CD4-positive, alpha-beta T cell treated with Interleukin-2 at 100 ng/mL for 4 hours (primary cell): ENCODE results near the gene THSD7A.
"Not testable (repeated sequence)": the region's sequence is repeated elsewhere in the genome, so short reads cannot be mapped to it uniquely, and the experiment has no call there.

Source experiments
- DNase-seq: peaks from one replicate; pipeline ENCODE4 v3.0.0-alpha.2; 2020; ENCODE audit warnings: low spot score

The THSD7A gene

DNA sequence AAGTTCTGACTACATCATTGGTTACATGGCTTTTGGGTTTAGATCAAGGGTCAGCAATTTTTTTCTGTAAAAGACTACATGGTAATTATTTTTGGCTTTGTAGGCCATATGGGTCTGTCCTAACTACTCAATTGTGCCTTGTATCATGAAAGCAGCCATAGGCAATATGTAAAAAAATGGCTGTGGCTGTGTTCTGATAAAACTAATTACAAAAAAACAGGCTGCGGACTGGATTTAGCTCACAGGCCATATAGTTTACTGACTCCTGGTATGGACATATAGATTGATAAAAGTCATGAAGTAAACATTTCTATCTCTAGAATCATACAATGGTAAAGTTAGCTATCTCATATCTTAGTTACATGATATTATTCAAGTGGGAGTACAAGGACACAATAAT lies 375.4 kb downstream of the THSD7A start:
- no peak for DNase-seq

- no peak for DNase-seq
Measured at GRCh38 chr7:11452476-11452875, 379.5 kb downstream of the THSD7A start.

- no peak for DNase-seq
Measured at GRCh38 chr7:11450281-11450680, 381.7 kb downstream of the THSD7A start.

GRCh38 chr7:11449316-11449715 lies 382.7 kb downstream of the THSD7A start:
- no peak for DNase-seq

GRCh38 chr7:11448323-11448722 lies 383.7 kb downstream of the THSD7A start:
- DNase-seq: no peak

- no peak for DNase-seq
Measured at GRCh38 chr7:11447106-11447505, 384.9 kb downstream of the THSD7A start.

- not testable (repeated sequence) for DNase-seq
Measured at GRCh38 chr7:11443934-11444333, 388.1 kb downstream of the THSD7A start.

- DNase-seq: no peak
Measured at GRCh38 chr7:11437994-11438393, 394.0 kb downstream of the THSD7A start.

DNA sequence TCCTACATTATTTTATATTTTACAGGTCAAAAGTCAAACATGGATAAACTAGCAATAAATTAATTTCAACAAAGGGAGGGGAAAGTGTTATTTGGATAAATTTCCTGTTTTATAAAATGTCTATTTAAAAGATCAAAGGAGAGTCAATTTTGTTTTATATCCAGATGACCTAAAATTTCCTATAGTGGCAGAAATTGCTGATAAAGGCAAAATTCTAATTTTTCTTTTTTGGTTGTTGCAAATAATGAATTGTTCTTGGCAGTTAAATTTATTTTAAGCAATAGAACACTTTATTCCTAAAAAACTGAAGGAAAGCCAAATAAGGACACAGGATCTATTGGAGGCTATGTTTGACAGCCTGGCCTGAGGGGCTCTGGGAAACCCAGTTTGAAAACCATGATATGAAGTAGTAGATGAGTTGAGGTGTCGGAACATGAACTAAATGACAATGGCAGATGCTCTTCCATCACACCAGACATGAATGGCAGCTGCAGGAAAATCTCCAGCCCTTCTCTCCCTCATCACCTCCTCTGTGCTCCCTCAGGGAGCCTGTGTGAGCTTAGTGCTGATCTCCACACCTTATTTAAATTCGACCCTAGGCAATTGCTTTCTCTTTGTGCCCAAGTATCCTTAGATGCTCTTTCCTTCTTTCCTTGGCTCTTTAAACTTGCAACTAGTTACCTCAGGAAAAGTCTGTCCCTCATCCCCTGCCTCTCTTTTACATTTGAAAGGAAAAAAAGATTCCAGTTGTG lies 395.0 kb downstream of the THSD7A start:
- no peak for DNase-seq

- DNase-seq: no peak
Measured at GRCh38 chr7:11436316-11436715, 395.7 kb downstream of the THSD7A start.

DNA sequence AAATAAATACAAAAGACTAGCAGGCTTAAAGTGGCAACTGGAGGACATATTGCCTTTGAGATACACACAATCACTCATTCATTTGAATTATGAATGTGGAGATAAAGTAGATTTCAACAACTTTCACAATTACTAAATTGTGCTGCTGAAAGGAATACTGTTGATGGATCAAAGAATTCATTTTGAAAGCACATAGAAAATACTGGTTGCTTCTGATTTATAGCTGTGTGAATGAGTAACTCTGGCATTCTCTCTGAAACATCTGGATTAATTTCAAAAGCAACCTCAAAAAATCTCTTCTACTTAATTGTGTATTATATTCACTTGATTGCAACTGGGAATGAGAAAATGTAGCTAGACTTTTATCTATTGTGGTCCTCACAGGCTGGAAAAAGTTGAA lies 397.6 kb downstream of the THSD7A start:
- DNase-seq: no peak

- no peak for DNase-seq
Measured at GRCh38 chr7:11430841-11431240, 401.2 kb downstream of the THSD7A start.

DNA sequence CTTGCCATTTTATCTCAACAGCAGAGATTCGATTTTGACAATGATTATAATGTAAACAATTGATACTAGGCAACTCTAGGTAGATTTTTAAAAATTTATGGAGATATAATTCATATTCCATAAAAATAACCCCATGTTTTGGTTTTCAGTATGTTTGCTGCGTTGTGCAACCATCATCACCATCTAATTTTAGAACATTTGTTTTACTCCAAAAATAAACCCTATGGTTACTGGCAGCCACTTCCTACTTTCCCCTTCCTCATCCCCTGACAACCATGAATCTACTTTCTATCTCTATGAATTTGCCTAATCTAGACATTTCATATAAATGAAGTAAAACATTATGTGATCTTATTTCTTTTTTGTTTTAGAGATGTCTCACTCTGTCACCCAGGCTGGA lies 401.9 kb downstream of the THSD7A start:
- no peak for DNase-seq

GRCh38 chr7:11428877-11429581 lies 403.0 kb downstream of the THSD7A start:
- DNase-seq: no peak

DNA sequence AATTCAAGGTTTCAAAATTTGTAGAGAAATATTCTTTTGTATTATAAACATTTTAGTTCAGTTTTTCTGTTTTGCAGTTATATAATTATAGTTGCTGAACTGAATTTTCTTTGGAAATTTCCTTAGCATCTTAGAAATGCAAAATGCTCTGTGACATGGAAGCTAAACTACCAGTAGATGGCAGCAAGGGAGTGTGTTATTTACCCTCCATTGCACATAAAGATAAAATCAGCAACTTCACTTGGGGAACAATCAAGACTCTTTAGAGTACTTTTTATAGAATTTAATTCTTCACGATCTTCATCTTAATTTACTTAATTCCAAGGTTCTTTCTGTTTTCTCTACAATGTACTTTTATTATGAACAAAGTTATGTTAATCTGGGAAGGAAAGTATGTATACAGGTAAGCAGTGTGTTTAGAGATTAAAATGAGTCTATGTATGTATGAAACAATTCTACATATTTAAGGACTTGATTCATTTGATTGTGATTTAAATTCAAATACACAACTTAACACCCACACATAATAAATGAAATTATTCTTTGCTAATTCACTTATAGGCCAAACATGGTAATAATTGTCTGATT lies 404.2 kb downstream of the THSD7A start:
- DNase-seq: peak; percentile 15

DNA sequence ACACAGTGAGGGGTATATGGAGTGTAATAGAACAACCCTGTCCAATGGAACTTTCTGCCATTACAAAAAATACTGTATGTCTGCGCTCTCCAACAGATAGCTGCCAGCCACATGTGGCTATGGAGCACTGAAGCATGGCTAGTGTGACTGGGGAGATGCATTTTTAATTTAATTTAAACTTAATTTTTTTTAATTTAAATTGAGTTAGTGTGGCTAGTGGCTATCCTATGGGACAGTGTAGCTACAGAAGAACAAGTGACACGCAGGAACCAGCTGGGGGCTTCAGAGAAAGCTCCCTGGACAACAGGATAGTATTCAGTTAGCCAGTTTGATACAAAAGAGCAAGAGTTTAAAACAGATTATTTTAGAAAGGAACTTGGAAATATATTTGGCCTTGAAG lies 408.0 kb downstream of the THSD7A start:
- no peak for DNase-seq

GRCh38 chr7:11420049-11420448 lies 411.9 kb downstream of the THSD7A start:
- no peak for DNase-seq

- no peak for DNase-seq
Measured at GRCh38 chr7:11416641-11417458, 415.1 kb downstream of the THSD7A start.

- DNase-seq: no peak
Measured at GRCh38 chr7:11415101-11415500, 416.9 kb downstream of the THSD7A start.

DNA sequence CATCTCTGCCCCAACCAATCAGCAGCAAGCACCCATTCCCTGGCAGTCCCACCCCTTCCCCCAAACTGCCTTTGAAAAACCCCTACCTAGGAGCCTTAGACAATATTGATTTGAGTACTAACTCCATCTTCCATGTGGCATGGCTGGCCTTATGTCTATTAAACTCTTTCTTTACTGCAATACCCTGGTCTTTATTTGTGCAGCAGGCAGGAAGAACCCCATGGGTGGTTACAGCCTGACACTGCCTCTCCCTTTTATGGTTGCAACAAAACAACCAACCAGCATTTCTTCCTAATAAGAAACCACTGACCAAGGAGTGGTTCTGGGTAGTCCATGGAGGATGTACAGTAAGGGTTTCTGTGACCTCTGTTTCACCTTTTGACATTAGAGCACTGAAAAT lies 418.1 kb downstream of the THSD7A start:
- no peak for DNase-seq

- no peak for DNase-seq
Measured at GRCh38 chr7:11412036-11412435, 420.0 kb downstream of the THSD7A start.
